ENCODE measurements around the gene XIRP2. TPM values are rescaled to one million over a fixed set of nuclear protein-coding genes. Genes with fewer than 3 reads are reported as not detected.

The XIRP2 gene
- total and polyA plus RNA-seq, 2 of the 8 experiments (the other 6 are each of a cell fraction or from before 2014, with no cell fraction given): 0.11 TPM; not detected in 1

- no peak for TF ChIP-seq PHF8 (conservative IDR thresholded peaks at IDR 0.05; ENCODE audit: low read depth, low read length)
Measured at GRCh38 chr2:166881177-166881576, 7.1 kb upstream of the XIRP2 start (continued).

Data from H1 (cell line).